DMS153 treated with DMSO at 0.1 percent for 48 hours (cell line): Measurements from ENCODE around the gene FTL.
"Not testable (repeated sequence)": the region's sequence is repeated elsewhere in the genome, so short reads cannot be mapped to it uniquely, and the experiment has no call there.

Experiments used
- DNase-seq: peaks from one replicate; lab custom pipeline; 2025; ENCODE audit not compliant: unreplicated experiment; lab: John Stamatoyannopoulos, UW

FTL gene

GRCh38 chr19:48965040-48965805 lies at the start of gene FTL:
Gene FTL (plus strand): TSS chr19:48965309. CDS start chr19:48965508, 199 bp downstream.
- DNase-seq: peak; percentile 90

GRCh38 chr19:48915757-48916156 lies 49.4 kb upstream of the FTL start:
- DNase-seq: peak; percentile 31

- no peak for DNase-seq
These were observed 47.0 kb upstream of the FTL start for GRCh38 chr19:48918071-48918470.

GRCh38 chr19:48918801-48919247 lies 46.3 kb upstream of the FTL start:
- no peak for DNase-seq

GRCh38 chr19:48919271-48919670 lies 45.8 kb upstream of the FTL start:
- not testable (repeated sequence) for DNase-seq

- DNase-seq: no peak
These were observed 44.2 kb upstream of the FTL start for GRCh38 chr19:48920949-48921348.

- DNase-seq: no peak
These were observed 43.2 kb upstream of the FTL start for GRCh38 chr19:48921721-48922500.

GRCh38 chr19:48922548-48923490 lies 42.3 kb upstream of the FTL start:
- DNase-seq: no peak

- no peak for DNase-seq
These were observed 39.8 kb upstream of the FTL start for GRCh38 chr19:48925240-48925843.

GRCh38 chr19:48925890-48926289 lies 39.2 kb upstream of the FTL start:
- DNase-seq: not testable (repeated sequence)

- DNase-seq: peak; percentile 0
These were observed 38.2 kb upstream of the FTL start for GRCh38 chr19:48926909-48927308.

GRCh38 chr19:48927692-48928091 lies 37.4 kb upstream of the FTL start:
- not testable (repeated sequence) for DNase-seq

- no peak for DNase-seq
These were observed 36.7 kb upstream of the FTL start for GRCh38 chr19:48928164-48929025.

- peak; percentile 85 for DNase-seq
These were observed 31.7 kb upstream of the FTL start, which contains the start of gene DHDH for GRCh38 chr19:48933382-48933932. Gene DHDH (plus strand): TSS chr19:48933699. CDS start chr19:48933722, 23 bp downstream.

- DNase-seq: no peak
These were observed 30.3 kb upstream of the FTL start for GRCh38 chr19:48934837-48935236.

GRCh38 chr19:48935864-48936263 lies 29.2 kb upstream of the FTL start:
- DNase-seq: no peak

GRCh38 chr19:48938256-48938655 lies 26.9 kb upstream of the FTL start:
- DNase-seq: no peak

GRCh38 chr19:48940902-48941301 lies 24.2 kb upstream of the FTL start:
- DNase-seq: no peak

GRCh38 chr19:48943081-48943480 lies 22.0 kb upstream of the FTL start:
- DNase-seq: no peak
